ENCODE data around the gene ARHGEF5. TPM values are rescaled to one million over a fixed set of nuclear protein-coding genes. Genes with fewer than 3 reads are reported as not detected.
A peak's percentile ranks its signal among the peaks of the same experiment; 100 is the strongest.

ARHGEF5 gene
- total RNA-seq, 1 experiment from 2014 or later = not detected

- Histone ChIP-seq H3K4me1 (ENCODE audit: low read length) (no peaks in the 10 kb centered on the region), H3K4me3 (ENCODE audit: low read length) (no peak overlapping the region), H3K79me2 (ENCODE audit: low read length) (no peaks in the 10 kb centered on the region), H3K36me3 (ENCODE audit: insufficient read depth, low read length) (no peaks in the 10 kb centered on the region), H3K4me2 (ENCODE audit: low read depth, low read length, poor library complexity, severe bottlenecking) (no peak overlapping the region), H3K9ac (ENCODE audit: low read length) (no peak overlapping the region), H4K20me1 (ENCODE audit: insufficient read depth, low read depth, low read length) (no peaks in the 10 kb centered on the region), H3K9me3 (ENCODE audit: low read length) (no peaks in the 10 kb centered on the region), H2AFZ (ENCODE audit: low read length) (no peak overlapping the region), H3K9me2 (replicated peaks; ENCODE audit: insufficient read depth, low read length) (no peaks in the 10 kb centered on the region), H3K27ac (ENCODE audit: low read length) (no peak overlapping the region), H3K27me3 (ENCODE audit: low read length) (no peaks in the 10 kb centered on the region)
- no peak for DNase-seq
Observed at GRCh38 chr7:144388950-144389349, 33.7 kb downstream of the ARHGEF5 start.

GRCh38 chr7:144390481-144390880 is 35.3 kb downstream of the ARHGEF5 start:
- no peaks in the 10 kb centered on the region for H4K20me1 ChIP-seq (ENCODE audit: insufficient read depth, low read depth, low read length)
- H3K4me2 ChIP-seq (ENCODE audit: low read depth, low read length, poor library complexity, severe bottlenecking) = no peak overlapping the region
- no peaks in the 10 kb centered on the region for H3K4me1 ChIP-seq (ENCODE audit: low read length)
- H3K9me2 ChIP-seq (replicated peaks; ENCODE audit: insufficient read depth, low read length) = no peaks in the 10 kb centered on the region
- no peaks in the 10 kb centered on the region for H3K9me3 ChIP-seq (ENCODE audit: low read length)
- H3K27me3 ChIP-seq (ENCODE audit: low read length) = no peaks in the 10 kb centered on the region
- H3K9ac ChIP-seq (ENCODE audit: low read length) = no peak overlapping the region
- no peak overlapping the region for H3K4me3 ChIP-seq (ENCODE audit: low read length)
- H3K36me3 ChIP-seq (ENCODE audit: insufficient read depth, low read length) = no peaks in the 10 kb centered on the region
- no peak overlapping the region for H2AFZ ChIP-seq (ENCODE audit: low read length)
- no peaks in the 10 kb centered on the region for H3K79me2 ChIP-seq (ENCODE audit: low read length)
- DNase-seq = no peak
- H3K27ac ChIP-seq (ENCODE audit: low read length) = no peak overlapping the region

GRCh38 chr7:144391014-144391413 is 35.8 kb downstream of the ARHGEF5 start:
- Histone ChIP-seq H3K9me2 (replicated peaks; ENCODE audit: insufficient read depth, low read length) (no peaks in the 10 kb centered on the region), H3K4me3 (ENCODE audit: low read length) (no peak overlapping the region), H3K9me3 (ENCODE audit: low read length) (no peaks in the 10 kb centered on the region), H3K4me1 (ENCODE audit: low read length) (no peaks in the 10 kb centered on the region), H3K36me3 (ENCODE audit: insufficient read depth, low read length) (no peaks in the 10 kb centered on the region), H3K27me3 (ENCODE audit: low read length) (no peaks in the 10 kb centered on the region), H4K20me1 (ENCODE audit: insufficient read depth, low read depth, low read length) (no peaks in the 10 kb centered on the region), H2AFZ (ENCODE audit: low read length) (no peak overlapping the region), H3K9ac (ENCODE audit: low read length) (no peak overlapping the region), H3K79me2 (ENCODE audit: low read length) (no peaks in the 10 kb centered on the region), H3K4me2 (ENCODE audit: low read depth, low read length, poor library complexity, severe bottlenecking) (no peak overlapping the region), H3K27ac (ENCODE audit: low read length) (no peak overlapping the region)
- no peak for DNase-seq

- Histone ChIP-seq H3K4me1 (ENCODE audit: low read length) (no peaks in the 10 kb centered on the region), H3K9ac (ENCODE audit: low read length) (no peak overlapping the region), H3K4me3 (ENCODE audit: low read length) (no peak overlapping the region), H3K27ac (ENCODE audit: low read length) (no peak overlapping the region), H4K20me1 (ENCODE audit: insufficient read depth, low read depth, low read length) (no peaks in the 10 kb centered on the region), H3K27me3 (ENCODE audit: low read length) (no peaks in the 10 kb centered on the region), H3K9me2 (replicated peaks; ENCODE audit: insufficient read depth, low read length) (no peaks in the 10 kb centered on the region), H3K36me3 (ENCODE audit: insufficient read depth, low read length) (no peaks in the 10 kb centered on the region), H3K4me2 (ENCODE audit: low read depth, low read length, poor library complexity, severe bottlenecking) (no peak overlapping the region), H2AFZ (ENCODE audit: low read length) (no peak overlapping the region; the same call in 1 of the 2 replicates), H3K79me2 (ENCODE audit: low read length) (no peaks in the 10 kb centered on the region), H3K9me3 (ENCODE audit: low read length) (no peaks in the 10 kb centered on the region)
- peak; percentile 83 for DNase-seq
Observed at GRCh38 chr7:144391823-144392255, 36.6 kb downstream of the ARHGEF5 start.

- H3K9ac ChIP-seq (ENCODE audit: low read length) = no peak overlapping the region
- no peaks in the 10 kb centered on the region for H3K9me3 ChIP-seq (ENCODE audit: low read length)
Observed at GRCh38 chr7:144397086-144397485, 41.9 kb downstream of the ARHGEF5 start.

GRCh38 chr7:144398291-144398690 is 43.1 kb downstream of the ARHGEF5 start:
- Histone ChIP-seq H3K79me2 (ENCODE audit: low read length) (no peaks in the 10 kb centered on the region), H3K4me2 (ENCODE audit: low read depth, low read length, poor library complexity, severe bottlenecking) (no peak overlapping the region), H3K36me3 (ENCODE audit: insufficient read depth, low read length) (no peaks in the 10 kb centered on the region), H3K4me3 (ENCODE audit: low read length) (no peak overlapping the region), H3K9ac (ENCODE audit: low read length) (no peak overlapping the region), H3K4me1 (ENCODE audit: low read length) (no peaks in the 10 kb centered on the region), H3K9me3 (ENCODE audit: low read length) (no peaks in the 10 kb centered on the region), H4K20me1 (ENCODE audit: insufficient read depth, low read depth, low read length) (no peaks in the 10 kb centered on the region), H3K9me2 (replicated peaks; ENCODE audit: insufficient read depth, low read length) (no peaks in the 10 kb centered on the region), H3K27ac (ENCODE audit: low read length) (no peak overlapping the region), H2AFZ (ENCODE audit: low read length) (no peak overlapping the region), H3K27me3 (ENCODE audit: low read length) (no peaks in the 10 kb centered on the region)
- DNase-seq = no peak

More at GRCh38 chr7:144397086-144397485, 41.9 kb downstream of the ARHGEF5 start:
- Histone ChIP-seq H2AFZ (ENCODE audit: low read length) (no peak overlapping the region), H3K27me3 (ENCODE audit: low read length) (no peaks in the 10 kb centered on the region), H3K36me3 (ENCODE audit: insufficient read depth, low read length) (no peaks in the 10 kb centered on the region), H3K79me2 (ENCODE audit: low read length) (no peaks in the 10 kb centered on the region), H4K20me1 (ENCODE audit: insufficient read depth, low read depth, low read length) (no peaks in the 10 kb centered on the region), H3K9me2 (replicated peaks; ENCODE audit: insufficient read depth, low read length) (no peaks in the 10 kb centered on the region), H3K4me2 (ENCODE audit: low read depth, low read length, poor library complexity, severe bottlenecking) (no peak overlapping the region), H3K27ac (ENCODE audit: low read length) (no peak overlapping the region), H3K4me1 (ENCODE audit: low read length) (no peaks in the 10 kb centered on the region), H3K4me3 (ENCODE audit: low read length) (no peak overlapping the region)
- DNase-seq = no peak

GRCh38 chr7:144398911-144399310 is 43.7 kb downstream of the ARHGEF5 start:
- Histone ChIP-seq H4K20me1 (ENCODE audit: insufficient read depth, low read depth, low read length) (no peaks in the 10 kb centered on the region), H3K27me3 (ENCODE audit: low read length) (no peaks in the 10 kb centered on the region), H3K79me2 (ENCODE audit: low read length) (no peaks in the 10 kb centered on the region), H3K9me2 (replicated peaks; ENCODE audit: insufficient read depth, low read length) (no peaks in the 10 kb centered on the region), H3K4me2 (ENCODE audit: low read depth, low read length, poor library complexity, severe bottlenecking) (no peak overlapping the region), H3K4me3 (ENCODE audit: low read length) (no peak overlapping the region), H3K9me3 (ENCODE audit: low read length) (no peaks in the 10 kb centered on the region), H3K4me1 (ENCODE audit: low read length) (no peaks in the 10 kb centered on the region), H3K27ac (ENCODE audit: low read length) (no peak overlapping the region), H3K9ac (ENCODE audit: low read length) (no peak overlapping the region), H3K36me3 (ENCODE audit: insufficient read depth, low read length) (no peaks in the 10 kb centered on the region), H2AFZ (ENCODE audit: low read length) (no peak overlapping the region)
- no peak for DNase-seq

GRCh38 chr7:144399946-144400345 is 44.7 kb downstream of the ARHGEF5 start:
- Histone ChIP-seq H3K4me1 (ENCODE audit: low read length) (no peaks in the 10 kb centered on the region), H3K27ac (ENCODE audit: low read length) (no peak overlapping the region), H3K27me3 (ENCODE audit: low read length) (no peaks in the 10 kb centered on the region), H3K9ac (ENCODE audit: low read length) (no peak overlapping the region), H3K9me2 (replicated peaks; ENCODE audit: insufficient read depth, low read length) (no peaks in the 10 kb centered on the region), H3K4me2 (ENCODE audit: low read depth, low read length, poor library complexity, severe bottlenecking) (no peak overlapping the region), H3K9me3 (ENCODE audit: low read length) (no peaks in the 10 kb centered on the region), H3K36me3 (ENCODE audit: insufficient read depth, low read length) (no peaks in the 10 kb centered on the region), H4K20me1 (ENCODE audit: insufficient read depth, low read depth, low read length) (no peaks in the 10 kb centered on the region), H2AFZ (ENCODE audit: low read length) (no peak overlapping the region), H3K4me3 (ENCODE audit: low read length) (no peak overlapping the region), H3K79me2 (ENCODE audit: low read length) (no peaks in the 10 kb centered on the region)
- DNase-seq = no peak

- Histone ChIP-seq H2AFZ (ENCODE audit: low read length) (no peak overlapping the region), H3K9me3 (ENCODE audit: low read length) (no peaks in the 10 kb centered on the region), H3K36me3 (ENCODE audit: insufficient read depth, low read length) (no peaks in the 10 kb centered on the region), H3K27ac (ENCODE audit: low read length) (no peak overlapping the region), H4K20me1 (ENCODE audit: insufficient read depth, low read depth, low read length) (no peaks in the 10 kb centered on the region), H3K9me2 (replicated peaks; ENCODE audit: insufficient read depth, low read length) (no peaks in the 10 kb centered on the region), H3K79me2 (ENCODE audit: low read length) (no peaks in the 10 kb centered on the region), H3K9ac (ENCODE audit: low read length) (no peak overlapping the region), H3K27me3 (ENCODE audit: low read length) (no peaks in the 10 kb centered on the region), H3K4me3 (ENCODE audit: low read length) (no peak overlapping the region), H3K4me2 (ENCODE audit: low read depth, low read length, poor library complexity, severe bottlenecking) (no peak overlapping the region), H3K4me1 (ENCODE audit: low read length) (no peaks in the 10 kb centered on the region)
- DNase-seq = no peak
Observed at GRCh38 chr7:144401490-144401889, 46.3 kb downstream of the ARHGEF5 start.
